Endothelial cell of hepatic sinusoid (primary cell): ENCODE measurements around the gene SLC38A4.

Source experiments
- in situ Hi-C: cut with HindIII; loops from 2 replicates; pipeline ENCODE4 v1.10.0; 2017; ENCODE audit warnings: low sequenced_read_pairs

Gene SLC38A4

DNA sequence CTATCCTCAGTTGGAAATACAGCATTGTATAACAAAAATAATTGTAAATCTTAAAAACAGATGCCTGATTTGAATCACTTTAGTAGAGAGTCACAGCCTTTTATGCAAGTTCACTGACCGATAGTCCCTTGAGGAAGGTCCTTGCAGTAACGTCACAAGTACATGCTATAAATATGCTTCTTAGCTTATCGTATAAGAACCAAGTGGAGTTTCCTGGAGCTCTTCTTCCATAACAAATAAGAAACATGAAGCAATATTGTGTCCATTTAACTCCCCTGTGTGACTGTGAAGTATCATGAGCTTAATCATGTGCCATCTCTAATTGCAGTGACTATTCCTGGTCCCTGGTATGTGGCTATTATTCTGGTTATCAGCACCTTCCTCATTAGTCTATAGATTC is 107.9 kb downstream of the SLC38A4 start:
- in situ Hi-C loops, result no loop called here

DNA sequence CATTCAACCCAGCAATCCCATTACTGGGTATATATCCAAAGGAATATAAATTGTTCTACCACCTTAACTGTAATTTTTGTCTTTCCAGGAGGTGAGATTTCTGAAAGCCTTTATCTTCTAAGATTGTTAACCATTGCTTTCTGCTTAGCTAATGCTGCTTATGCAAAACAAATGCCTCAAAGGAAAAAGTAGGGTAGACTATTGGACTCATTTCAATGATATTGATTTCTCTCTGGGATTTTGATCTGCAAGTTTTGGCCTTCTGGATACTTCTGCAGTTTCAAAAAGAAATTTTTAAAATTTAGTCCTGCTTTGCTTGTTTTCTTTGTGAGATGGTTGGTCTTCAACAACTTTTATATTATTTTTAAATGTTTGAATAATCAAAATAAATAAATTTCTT is 108.6 kb downstream of the SLC38A4 start:
- in situ Hi-C loops, result no loop called here
